NT2/D1 (cell line): ENCODE measurements around the gene ELFN2.

ENCODE experiments used
- DNase-seq: peaks from one replicate; pipeline ENCODE4 v3.0.0-alpha.2; 2011; ENCODE audit warnings: low read depth, low spot score
- H3K27me3 ChIP-seq: 2 replicates; pipeline ENCODE4 v1.6.0; 2011; ENCODE audit warnings: mild to moderate bottlenecking; ENCODE audit not compliant: insufficient read length, insufficient read depth
- H3K36me3 ChIP-seq: 2 replicates; pipeline ENCODE4 v1.6.1; 2011; ENCODE audit warnings: mild to moderate bottlenecking, low read length, mixed read lengths; ENCODE audit not compliant: insufficient read depth, insufficient read length
- H3K4me1 ChIP-seq: 2 replicates; pipeline ENCODE4 v1.5.1; 2011; ENCODE audit not compliant: insufficient read depth, insufficient read length
- H3K4me3 ChIP-seq: 2 replicates; pipeline ENCODE4 v1.5.1; 2011; ENCODE audit warnings: low read depth; ENCODE audit not compliant: insufficient read length
- H3K9ac ChIP-seq: 2 replicates; pipeline ENCODE4 v1.6.0; 2011; ENCODE audit warnings: low read depth; ENCODE audit not compliant: insufficient read length
- H3K9me3 ChIP-seq: 2 replicates; pipeline ENCODE4 v1.5.1; 2011; ENCODE audit warnings: mild to moderate bottlenecking, low read length; ENCODE audit not compliant: insufficient read depth
- SUZ12 ChIP-seq: IDR thresholded peaks from 2 replicates; pipeline ENCODE4 v1.6.1; 2011; ENCODE audit not compliant: insufficient read length, insufficient read depth; ENCODE audit errors: extremely low read depth
- YY1 ChIP-seq: IDR thresholded peaks from 2 replicates; pipeline ENCODE4 v1.6.1; 2011; ENCODE audit not compliant: insufficient read length, insufficient read depth
- ZNF274 ChIP-seq: IDR thresholded peaks from 2 replicates; pipeline ENCODE4 v1.6.1; 2011; ENCODE audit warnings: mild to moderate bottlenecking, low read depth, low read length

ELFN2 gene

GRCh38 chr22:37423283-37423682 is 4.0 kb downstream of the ELFN2 start:
- Histone ChIP-seq H3K9ac (no peak overlapping the region), H3K9me3 (no peaks in the 10 kb centered on the region), H3K4me1 (peaks cover 25% of the 10 kb centered on the region), H3K4me3 (no peak overlapping the region), H3K27me3 (peaks cover 70% of the 10 kb centered on the region), H3K36me3 (no peaks in the 10 kb centered on the region)
- TF ChIP-seq YY1: no peak
- DNase-seq: no peak

- Histone ChIP-seq H3K36me3 (no peaks in the 10 kb centered on the region), H3K27me3 (peaks cover 51% of the 10 kb centered on the region), H3K4me3 (no peak overlapping the region)
Observed at GRCh38 chr22:37421468-37421877, 5.8 kb downstream of the ELFN2 start.

GRCh38 chr22:37420686-37421467 is 6.4 kb downstream of the ELFN2 start:
- H3K27me3 ChIP-seq: peaks cover 45% of the 10 kb centered on the region
- peak overlapping the region; percentile 76 for H3K9ac ChIP-seq

More at GRCh38 chr22:37421468-37421877, 5.8 kb downstream of the ELFN2 start:
- peaks cover 23% of the 10 kb centered on the region for H3K4me1 ChIP-seq
- TF ChIP-seq ZNF274: no peak
- no peak for TF ChIP-seq YY1
- no peak for TF ChIP-seq SUZ12
- no peak for DNase-seq
- H3K9me3 ChIP-seq: no peaks in the 10 kb centered on the region
- no peak overlapping the region for H3K9ac ChIP-seq

GRCh38 chr22:37419969-37420685 is 7.2 kb downstream of the ELFN2 start:
- Histone ChIP-seq H3K9me3 (no peaks in the 10 kb centered on the region), H3K27me3 (peaks cover 38% of the 10 kb centered on the region), H3K9ac (peak overlapping the region; percentile 76), H3K4me3 (peak overlapping the region; percentile 53), H3K4me1 (peaks cover 14% of the 10 kb centered on the region), H3K36me3 (no peaks in the 10 kb centered on the region)
- no peak for DNase-seq
- TF ChIP-seq SUZ12 (no peak), ZNF274 (no peak), YY1 (no peak)

More at GRCh38 chr22:37420686-37421467, 6.4 kb downstream of the ELFN2 start:
- no peaks in the 10 kb centered on the region for H3K36me3 ChIP-seq
- TF ChIP-seq YY1 (no peak), ZNF274 (no peak), SUZ12 (no peak)
- H3K4me3 ChIP-seq: peak overlapping the region; percentile 53
- H3K9me3 ChIP-seq: no peaks in the 10 kb centered on the region
- DNase-seq: no peak
- peaks cover 19% of the 10 kb centered on the region for H3K4me1 ChIP-seq

GRCh38 chr22:37419370-37419968 is 7.8 kb downstream of the ELFN2 start:
- Histone ChIP-seq H3K4me1 (peaks cover 14% of the 10 kb centered on the region), H3K36me3 (no peaks in the 10 kb centered on the region), H3K9ac (peak overlapping the region; percentile 74), H3K9me3 (no peaks in the 10 kb centered on the region), H3K27me3 (peaks cover 36% of the 10 kb centered on the region), H3K4me3 (peak overlapping the region; percentile 53)
- TF ChIP-seq SUZ12 (no peak), YY1 (no peak), ZNF274 (no peak)
- DNase-seq: no peak

GRCh38 chr22:37418627-37419369 is 8.5 kb downstream of the ELFN2 start:
- peak overlapping the region; percentile 10 for H3K9ac ChIP-seq
- peaks cover 31% of the 10 kb centered on the region for H3K27me3 ChIP-seq
- H3K9me3 ChIP-seq: no peaks in the 10 kb centered on the region
- DNase-seq: no peak
- peaks cover 14% of the 10 kb centered on the region for H3K4me1 ChIP-seq
- H3K36me3 ChIP-seq: no peaks in the 10 kb centered on the region
- no peak overlapping the region for H3K4me3 ChIP-seq
- no peak for TF ChIP-seq SUZ12
